Endodermal cell (in vitro differentiated cells): ENCODE measurements around the gene MED14. TPM values are rescaled to one million over a fixed set of nuclear protein-coding genes. Genes with fewer than 3 reads are reported as not detected.
"Not testable (repeated sequence)": the region's sequence is repeated elsewhere in the genome, so short reads cannot be mapped to it uniquely, and the experiment has no call there.

Source experiments
- DNase-seq: peaks from one replicate; pipeline ENCODE4 v3.0.0-alpha.2; 2017
- H3K27ac ChIP-seq: 2 replicates; pipeline ENCODE4 v1.5.1; 2013; ENCODE audit warnings: mild to moderate bottlenecking, low read depth, low read length, moderate library complexity
- H3K27me3 ChIP-seq: 2 replicates; pipeline ENCODE4 v1.6.1; 2013; ENCODE audit warnings: mild to moderate bottlenecking, low read length, moderate library complexity; ENCODE audit not compliant: insufficient read depth, control insufficient read depth, poor library complexity, severe bottlenecking
- H3K36me3 ChIP-seq: 2 replicates; pipeline ENCODE4 v1.7.0; 2013; ENCODE audit warnings: mild to moderate bottlenecking, low read length, moderate library complexity; ENCODE audit not compliant: control insufficient read depth, insufficient read depth
- H3K4me1 ChIP-seq: one replicate; pipeline ENCODE4 v1.7.0; 2013; ENCODE audit warnings: low read length; ENCODE audit not compliant: control insufficient read depth, insufficient read depth
- H3K4me3 ChIP-seq: 2 replicates; pipeline ENCODE4 v1.5.1; 2013; ENCODE audit warnings: mild to moderate bottlenecking, low read length, moderate library complexity
- H3K9ac ChIP-seq: 2 replicates; pipeline ENCODE4 v1.6.1; 2013; ENCODE audit warnings: mild to moderate bottlenecking, low read length, moderate library complexity; ENCODE audit not compliant: poor library complexity, severe bottlenecking; ENCODE audit errors: extremely low read depth
- H3K9me3 ChIP-seq: 2 replicates; pipeline ENCODE4 v1.6.1; 2013; ENCODE audit warnings: mild to moderate bottlenecking, low read length, moderate library complexity; ENCODE audit not compliant: control insufficient read depth
- H3K27ac Mint-ChIP-seq: 2 replicates; pipeline ENCODE4 v1.8.0; 2020; ENCODE audit warnings: mixed read lengths
- H3K27me3 Mint-ChIP-seq: 2 replicates; pipeline ENCODE4 v1.8.0; 2021; ENCODE audit warnings: mild to moderate bottlenecking, mixed read lengths; ENCODE audit not compliant: insufficient read depth
- H3K36me3 Mint-ChIP-seq: 2 replicates; pipeline ENCODE4 v1.8.0; 2020; ENCODE audit warnings: low read depth, mixed read lengths
- H3K4me1 Mint-ChIP-seq: 2 replicates; pipeline ENCODE4 v1.8.0; 2020; ENCODE audit warnings: mixed read lengths
- H3K4me3 Mint-ChIP-seq: 2 replicates; pipeline ENCODE4 v1.8.0; 2020; ENCODE audit warnings: mild to moderate bottlenecking, moderate library complexity, mixed read lengths
- H3K9me3 Mint-ChIP-seq: 2 replicates; pipeline ENCODE4 v1.8.0; 2020; ENCODE audit warnings: mild to moderate bottlenecking, mixed read lengths
- WGBS, 2 experiments: methylation state at CpG; one replicate each; pipeline versions ENCODE4 v1.1.5 to v1.1.7; 2013; ENCODE audit warnings: missing lambda C conversion rate in 2 of 2, mixed read lengths in 1 of 2; ENCODE audit not compliant: insufficient coverage in 1 of 2, insufficient read length in 1 of 2; 5-methylcytosine and 5-hydroxymethylcytosine counted together
- total RNA-seq, 2 donors: library from RNA; stranded (reverse); fragmentation: NEBNext Ultra II Directional in 1 of 2; extraction: Animal tissue kit (Norgen Biotek cat#: 25700) in 1 of 2; gene quantifications; 2 replicates in 1 of 2; 3 replicates in 1 of 2; pipeline ENCODE4 v1.2.1, GENCODE V29; 2021
- TF ChIP-seq, protein P1 (sequence below): fragments of 200-600 bp; sonication (generic); conservative IDR thresholded peaks from 2 replicates; pipeline ENCODE4 v1.5.0; 2021; ENCODE audit warnings: antibody characterized with exemption, mild to moderate bottlenecking

The MED14 gene
- total RNA-seq, 2 donors from 2014 or later = 50.4 to 53.4 TPM

DNA sequence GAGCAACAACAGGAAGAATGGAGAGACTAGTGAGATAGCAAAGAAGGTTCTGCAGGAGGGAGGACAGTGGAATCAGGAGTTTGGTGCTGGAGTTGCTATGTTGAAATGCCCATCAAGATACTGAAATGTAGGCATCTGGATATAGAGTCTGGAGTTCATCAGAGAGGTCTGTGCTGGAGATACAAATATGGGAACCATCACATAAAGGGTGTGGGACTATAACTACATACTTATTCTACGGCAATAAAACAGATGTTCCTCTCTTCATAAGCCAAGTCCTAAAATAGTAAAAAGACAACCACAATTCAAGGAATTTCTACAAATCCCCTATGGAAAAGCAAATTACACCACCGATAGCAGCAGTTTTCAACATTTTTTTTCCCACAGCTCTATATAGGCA, 1.6 kb downstream of the MED14 start:
- no peaks in the 10 kb centered on the region for H3K27me3 ChIP-seq
- H3K4me1 Mint-ChIP-seq = peaks cover 28% of the 10 kb centered on the region
- peaks cover 3% of the 10 kb centered on the region for H3K36me3 Mint-ChIP-seq
- no peak overlapping the region for H3K27ac Mint-ChIP-seq
- no peaks in the 10 kb centered on the region for H3K36me3 ChIP-seq
- WGBS, 2 experiments = 75% methylated on average over 2 of the region's 2 CpGs; no CpG with 5 or more reads in 1 of the 2 experiments
- peaks cover 16% of the 10 kb centered on the region for H3K9me3 Mint-ChIP-seq
- peak overlapping the region; percentile 81 for H3K4me3 Mint-ChIP-seq
- H3K4me1 ChIP-seq = no peaks in the 10 kb centered on the region
- H3K9me3 ChIP-seq = no peaks in the 10 kb centered on the region
- no peak overlapping the region for H3K9ac ChIP-seq
- H3K27ac ChIP-seq = no peak overlapping the region
- H3K4me3 ChIP-seq = peak overlapping the region; percentile 92
- DNase-seq = no peak
- no peaks in the 10 kb centered on the region for H3K27me3 Mint-ChIP-seq
- TF ChIP-seq, protein P1, sequence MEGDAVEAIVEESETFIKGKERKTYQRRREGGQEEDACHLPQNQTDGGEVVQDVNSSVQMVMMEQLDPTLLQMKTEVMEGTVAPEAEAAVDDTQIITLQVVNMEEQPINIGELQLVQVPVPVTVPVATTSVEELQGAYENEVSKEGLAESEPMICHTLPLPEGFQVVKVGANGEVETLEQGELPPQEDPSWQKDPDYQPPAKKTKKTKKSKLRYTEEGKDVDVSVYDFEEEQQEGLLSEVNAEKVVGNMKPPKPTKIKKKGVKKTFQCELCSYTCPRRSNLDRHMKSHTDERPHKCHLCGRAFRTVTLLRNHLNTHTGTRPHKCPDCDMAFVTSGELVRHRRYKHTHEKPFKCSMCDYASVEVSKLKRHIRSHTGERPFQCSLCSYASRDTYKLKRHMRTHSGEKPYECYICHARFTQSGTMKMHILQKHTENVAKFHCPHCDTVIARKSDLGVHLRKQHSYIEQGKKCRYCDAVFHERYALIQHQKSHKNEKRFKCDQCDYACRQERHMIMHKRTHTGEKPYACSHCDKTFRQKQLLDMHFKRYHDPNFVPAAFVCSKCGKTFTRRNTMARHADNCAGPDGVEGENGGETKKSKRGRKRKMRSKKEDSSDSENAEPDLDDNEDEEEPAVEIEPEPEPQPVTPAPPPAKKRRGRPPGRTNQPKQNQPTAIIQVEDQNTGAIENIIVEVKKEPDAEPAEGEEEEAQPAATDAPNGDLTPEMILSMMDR = no peak

DNA sequence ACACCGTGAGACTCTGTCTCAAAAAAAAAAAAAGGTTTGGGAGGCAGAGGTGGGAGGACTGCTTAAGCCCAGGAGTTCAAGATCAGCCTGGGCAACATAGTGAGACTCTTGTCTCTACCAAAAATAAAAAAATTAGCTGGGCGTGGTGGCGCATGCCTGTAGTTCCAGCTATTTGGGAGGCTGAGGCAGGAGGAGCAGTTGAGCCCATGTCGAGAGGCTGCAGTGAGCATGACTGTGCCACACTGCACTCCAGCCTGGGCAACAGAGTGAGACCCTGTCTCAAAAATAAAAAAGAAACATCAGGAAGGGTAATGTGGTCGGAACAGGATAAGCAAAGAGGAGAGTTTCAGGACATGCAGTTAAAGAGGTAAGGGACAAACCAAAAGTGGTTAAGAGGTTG, 2.8 kb downstream of the MED14 start:
- not testable (repeated sequence) for H3K27ac Mint-ChIP-seq

DNA sequence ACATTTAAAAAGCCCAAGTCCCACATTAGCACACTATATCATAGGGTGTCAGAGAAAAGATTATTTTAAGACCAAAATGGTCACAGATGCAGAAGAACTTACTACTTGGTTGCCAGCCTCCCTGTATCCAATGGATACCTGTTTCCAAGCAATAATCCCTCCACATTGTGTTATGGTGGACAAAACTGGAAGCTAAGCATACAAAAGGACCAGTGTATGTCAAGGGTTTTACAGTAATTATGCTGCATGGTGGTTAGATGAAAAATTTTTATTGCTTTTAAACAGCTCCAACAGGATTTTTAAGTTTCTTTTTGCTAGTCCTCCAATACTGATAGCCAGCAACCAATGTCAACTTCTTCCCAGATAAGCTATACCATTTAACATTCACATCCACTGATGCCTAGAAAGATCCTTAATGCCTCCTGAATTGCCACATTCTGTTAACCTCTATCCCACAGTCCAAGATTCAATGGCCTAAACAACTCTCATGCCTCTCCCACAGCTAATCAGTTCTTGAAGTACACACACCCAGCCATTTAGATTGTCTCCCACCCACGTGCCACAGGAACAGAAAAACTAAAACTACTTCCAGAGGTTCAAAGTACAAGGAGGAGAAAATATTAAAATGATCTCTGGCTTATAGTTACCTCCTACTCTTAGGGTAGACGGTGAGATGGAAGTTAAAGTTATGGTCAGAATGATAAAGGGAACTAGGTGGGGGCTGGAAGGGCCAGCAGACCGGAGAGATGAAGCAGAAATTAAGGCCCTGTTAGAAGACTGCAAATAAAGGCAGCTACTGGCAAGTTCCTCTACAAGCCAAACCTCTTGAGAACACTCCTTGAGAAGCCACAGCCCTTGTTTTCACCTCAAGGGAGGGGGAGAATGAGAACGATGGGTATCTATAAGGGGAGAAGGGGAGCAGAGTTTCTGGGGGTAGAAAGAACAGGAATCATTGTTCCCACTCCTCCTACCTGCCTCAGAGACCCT, 5.5 kb downstream of the MED14 start:
- no peak overlapping the region for H3K4me3 ChIP-seq
- 87 to 100% methylated on average over 1 to 2 of the region's 4 CpGs for WGBS, 2 experiments
- peaks cover 24% of the 10 kb centered on the region for H3K4me1 Mint-ChIP-seq

More for the DNA sequence above, 2.8 kb downstream of the MED14 start:
- H3K9me3 ChIP-seq, H3K9ac ChIP-seq, H3K36me3 Mint-ChIP-seq, H3K4me1 ChIP-seq, DNase-seq, H3K27me3 Mint-ChIP-seq, H3K4me3 ChIP-seq, H3K36me3 ChIP-seq, H3K4me3 Mint-ChIP-seq, H3K27ac ChIP-seq, H3K27me3 ChIP-seq: not testable (repeated sequence)
- H3K9me3 Mint-ChIP-seq = peaks cover 16% of the 10 kb centered on the region
- H3K4me1 Mint-ChIP-seq = peaks cover 27% of the 10 kb centered on the region
- WGBS, 2 experiments = 93 to 96% methylated on average over 4 to 5 of the region's 5 CpGs

More for the DNA sequence above, 5.5 kb downstream of the MED14 start:
- DNase-seq = no peak
- no peaks in the 10 kb centered on the region for H3K27me3 ChIP-seq
- TF ChIP-seq, protein P1 = no peak
- H3K4me1 ChIP-seq = no peaks in the 10 kb centered on the region
- no peak overlapping the region for H3K9ac ChIP-seq
- Mint-ChIP-seq H3K27ac (no peak overlapping the region), H3K27me3 (no peaks in the 10 kb centered on the region), H3K36me3 (peaks cover 15% of the 10 kb centered on the region), H3K9me3 (peaks cover 11% of the 10 kb centered on the region), H3K4me3 (no peak overlapping the region)
- H3K9me3 ChIP-seq = no peaks in the 10 kb centered on the region
- H3K36me3 ChIP-seq = peaks cover 21% of the 10 kb centered on the region
- no peak overlapping the region for H3K27ac ChIP-seq
